Mammary epithelial cell (primary cell): ENCODE results near the gene EHD4.

Source experiments
- EZH2 ChIP-seq: IDR thresholded peaks from 2 replicates; pipeline ENCODE4 v1.6.1; 2012; ENCODE audit warnings: low read length, inconsistent platforms, borderline replicate concordance
- TF ChIP-seq, protein P1 (sequence below), 2 donors: IDR thresholded peaks in 1 of 2; conservative IDR thresholded peaks in 1 of 2; 2 replicates each; pipeline ENCODE4 v1.5.1; 2011 to 2012; ENCODE audit warnings: inconsistent platforms in 2 of 2, low read length in 2 of 2, mild to moderate bottlenecking in 2 of 2, control low read depth in 1 of 2, low read depth in 1 of 2; ENCODE audit not compliant: insufficient read depth in 1 of 2; ENCODE audit errors: extremely low read depth in 1 of 2

- TF ChIP-seq, protein P1, sequence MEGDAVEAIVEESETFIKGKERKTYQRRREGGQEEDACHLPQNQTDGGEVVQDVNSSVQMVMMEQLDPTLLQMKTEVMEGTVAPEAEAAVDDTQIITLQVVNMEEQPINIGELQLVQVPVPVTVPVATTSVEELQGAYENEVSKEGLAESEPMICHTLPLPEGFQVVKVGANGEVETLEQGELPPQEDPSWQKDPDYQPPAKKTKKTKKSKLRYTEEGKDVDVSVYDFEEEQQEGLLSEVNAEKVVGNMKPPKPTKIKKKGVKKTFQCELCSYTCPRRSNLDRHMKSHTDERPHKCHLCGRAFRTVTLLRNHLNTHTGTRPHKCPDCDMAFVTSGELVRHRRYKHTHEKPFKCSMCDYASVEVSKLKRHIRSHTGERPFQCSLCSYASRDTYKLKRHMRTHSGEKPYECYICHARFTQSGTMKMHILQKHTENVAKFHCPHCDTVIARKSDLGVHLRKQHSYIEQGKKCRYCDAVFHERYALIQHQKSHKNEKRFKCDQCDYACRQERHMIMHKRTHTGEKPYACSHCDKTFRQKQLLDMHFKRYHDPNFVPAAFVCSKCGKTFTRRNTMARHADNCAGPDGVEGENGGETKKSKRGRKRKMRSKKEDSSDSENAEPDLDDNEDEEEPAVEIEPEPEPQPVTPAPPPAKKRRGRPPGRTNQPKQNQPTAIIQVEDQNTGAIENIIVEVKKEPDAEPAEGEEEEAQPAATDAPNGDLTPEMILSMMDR (conservative IDR thresholded peaks at IDR 0.05 in 1 of 2, IDR thresholded peaks at IDR 0.05 in 1 of 2; ENCODE audit: extremely low read depth in 1 of 2, insufficient read depth in 1 of 2, low read depth in 1 of 2, low read length in 2 of 2): no peak
- TF ChIP-seq EZH2: no peak
These were observed 3.3 kb upstream of the EHD4 start for GRCh38 chr15:41975669-41976068.
